Mesenchymal stem cell (in vitro differentiated cells and primary cell): ENCODE data around the gene SEMA3A.
A peak's percentile ranks its signal among the peaks of the same experiment; 100 is the strongest.

Experiments used
- DNase-seq: peaks from one replicate; pipeline ENCODE4 v3.0.0-alpha.2; 2013
- H2AFZ ChIP-seq: one replicate; pipeline ENCODE4 v1.6.1; 2013; ENCODE audit warnings: low read depth, mild to moderate bottlenecking, control low read depth, inconsistent platforms, low read length, moderate library complexity
- H2AK5ac ChIP-seq: 2 replicates; pipeline ENCODE4 v1.6.1; 2013; ENCODE audit warnings: low read length, moderate library complexity, mild to moderate bottlenecking, inconsistent platforms; ENCODE audit not compliant: severe bottlenecking
- H2BK120ac ChIP-seq: one replicate; pipeline ENCODE4 v1.6.1; 2013; ENCODE audit warnings: low read depth, mild to moderate bottlenecking, inconsistent platforms, low read length, moderate library complexity
- H2BK12ac ChIP-seq, 2 experiments: one replicate each; pipeline ENCODE4 v1.6.1; 2013; ENCODE audit warnings: inconsistent platforms in 2 of 2, low read length in 2 of 2, mild to moderate bottlenecking in 2 of 2, moderate library complexity in 2 of 2, control low read depth in 1 of 2
- H2BK15ac ChIP-seq: one replicate; pipeline ENCODE4 v1.6.1; 2013; ENCODE audit warnings: mild to moderate bottlenecking, low read depth, inconsistent platforms; ENCODE audit not compliant: poor library complexity, severe bottlenecking
- H2BK5ac ChIP-seq: 2 replicates; pipeline ENCODE4 v1.6.1; 2013; ENCODE audit warnings: low read depth, mild to moderate bottlenecking, low read length, control low read depth, inconsistent platforms; ENCODE audit not compliant: poor library complexity, severe bottlenecking
- H3K14ac ChIP-seq, 2 experiments: one replicate each; pipeline ENCODE4 v1.6.1; 2013; ENCODE audit warnings: inconsistent platforms in 2 of 2, low read length in 2 of 2, control low read depth in 1 of 2, mild to moderate bottlenecking in 1 of 2, moderate library complexity in 1 of 2
- H3K18ac ChIP-seq, 2 experiments: one replicate each; pipeline ENCODE4 v1.6.1; 2013; ENCODE audit warnings: inconsistent platforms in 2 of 2, low read length in 2 of 2, control low read depth in 1 of 2, low read depth in 1 of 2, mild to moderate bottlenecking in 1 of 2
- H3K23ac ChIP-seq, 2 experiments: one replicate each; pipeline ENCODE4 v1.6.1; 2013; ENCODE audit warnings: inconsistent platforms in 2 of 2, low read length in 2 of 2, mild to moderate bottlenecking in 2 of 2, moderate library complexity in 2 of 2, control low read depth in 1 of 2
- H3K27ac ChIP-seq: 2 replicates; pipeline ENCODE4 v1.5.1; 2013; ENCODE audit warnings: mild to moderate bottlenecking, moderate library complexity, low read length, control low read depth, inconsistent platforms; ENCODE audit not compliant: poor library complexity, severe bottlenecking
- H3K27me3 ChIP-seq, 2 experiments: 2 replicates each; pipeline versions ENCODE4 v1.6.1 to v1.7.0; 2013; ENCODE audit warnings: low read length in 2 of 2, mild to moderate bottlenecking in 2 of 2, moderate library complexity in 2 of 2, control low read depth in 1 of 2, inconsistent platforms in 1 of 2; ENCODE audit not compliant: control insufficient read depth in 1 of 2, insufficient read depth in 1 of 2
- H3K36me3 ChIP-seq, 2 experiments: 2 replicates each; pipeline versions ENCODE4 v1.6.1 to v1.7.0; 2013; ENCODE audit warnings: low read length in 2 of 2, control low read depth in 1 of 2, inconsistent platforms in 1 of 2, low read depth in 1 of 2, mild to moderate bottlenecking in 1 of 2; ENCODE audit not compliant: insufficient read depth in 2 of 2, control insufficient read depth in 1 of 2
- H3K4ac ChIP-seq, 2 experiments: one replicate each; pipeline ENCODE4 v1.6.1; 2013; ENCODE audit warnings: inconsistent platforms in 2 of 2, low read length in 2 of 2, mild to moderate bottlenecking in 2 of 2, moderate library complexity in 2 of 2, control low read depth in 1 of 2, low read depth in 1 of 2
- H3K4me1 ChIP-seq: 2 replicates; pipeline ENCODE4 v1.6.1; 2013; ENCODE audit warnings: low read depth, low read length, control low read depth; ENCODE audit not compliant: control insufficient read depth, insufficient read depth
- H3K4me2 ChIP-seq: 2 replicates; pipeline ENCODE4 v1.6.1; 2013; ENCODE audit warnings: low read length, mild to moderate bottlenecking, inconsistent platforms; ENCODE audit not compliant: poor library complexity, severe bottlenecking
- H3K4me3 ChIP-seq, 2 experiments: 2 replicates each; pipeline versions ENCODE4 v1.5.1 to v1.7.0; 2013; ENCODE audit warnings: low read length in 2 of 2, mild to moderate bottlenecking in 2 of 2, control low read depth in 1 of 2, low read depth in 1 of 2; ENCODE audit not compliant: insufficient read depth in 1 of 2
- H3K79me1 ChIP-seq: replicated peaks from 2 replicates; pipeline ENCODE4 v1.6.1; 2013; ENCODE audit warnings: mild to moderate bottlenecking, control low read depth, low read length, inconsistent platforms; ENCODE audit not compliant: poor library complexity, severe bottlenecking
- H3K9ac ChIP-seq: 2 replicates; pipeline ENCODE4 v1.7.0; 2013; ENCODE audit warnings: mild to moderate bottlenecking, low read length, moderate library complexity
- H3K9me3 ChIP-seq: 2 replicates; pipeline ENCODE4 v1.7.0; 2013; ENCODE audit warnings: mild to moderate bottlenecking, low read length; ENCODE audit not compliant: control insufficient read depth
- H4K8ac ChIP-seq: one replicate; pipeline ENCODE4 v1.6.1; 2013; ENCODE audit warnings: inconsistent platforms, mild to moderate bottlenecking, low read length, moderate library complexity
- H4K91ac ChIP-seq: one replicate; pipeline ENCODE4 v1.6.1; 2013; ENCODE audit warnings: mild to moderate bottlenecking, low read length, inconsistent platforms
- WGBS: methylation state at CpG from one replicate; pipeline ENCODE4 v1.1.7; 2013; ENCODE audit warnings: mixed read lengths; 5-methylcytosine and 5-hydroxymethylcytosine counted together

SEMA3A gene

DNA sequence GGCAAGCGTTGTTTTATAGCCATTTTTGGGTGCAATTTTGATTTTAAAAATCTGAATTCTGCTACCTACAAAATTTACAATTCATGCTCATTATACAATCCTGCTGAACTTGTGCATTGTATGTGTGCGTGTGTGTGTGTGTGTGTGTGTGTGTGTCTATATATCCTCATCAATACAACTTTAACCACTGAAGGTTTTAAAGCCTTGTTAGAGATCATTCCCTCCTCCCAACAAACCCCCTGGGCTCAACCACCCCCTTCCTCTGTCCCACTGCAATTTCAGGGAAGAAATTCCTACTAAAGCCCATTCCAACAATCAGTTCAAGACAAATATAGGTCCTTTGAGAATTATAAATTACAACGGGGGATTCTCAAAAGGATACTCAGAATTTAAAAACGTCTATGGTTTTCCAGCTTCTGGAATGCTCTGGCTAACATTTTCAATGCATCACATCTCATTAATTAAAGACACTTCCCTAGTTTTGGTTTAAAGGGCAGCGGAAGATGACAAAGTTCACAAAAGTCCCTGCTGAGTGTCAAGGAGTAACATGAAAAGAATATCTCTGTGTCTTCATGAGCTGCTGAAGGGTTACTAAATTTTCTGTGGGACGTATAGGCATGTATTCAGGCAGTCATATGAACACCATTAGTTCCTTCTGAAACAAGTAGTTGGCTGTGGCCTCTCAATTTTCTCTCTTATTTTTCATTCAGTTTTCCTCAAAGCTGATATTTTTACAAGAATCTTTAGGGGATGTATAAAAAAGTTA is 889 bp upstream of the SEMA3A start:
- no peaks in the 10 kb centered on the region for H3K4me1 ChIP-seq
- H3K23ac ChIP-seq, result no peak overlapping the region
- no peaks in the 10 kb centered on the region for H3K9me3 ChIP-seq
- no peaks in the 10 kb centered on the region for H3K36me3 ChIP-seq
- peak overlapping the region in 1 of 2 experiments; percentile 61 for H3K4ac ChIP-seq
- H2BK12ac ChIP-seq, result no peak overlapping the region
- H3K18ac ChIP-seq, result peak overlapping the region; percentile 21 to 75
- no peak overlapping the region for H4K8ac ChIP-seq
- H3K4me2 ChIP-seq, result peak overlapping the region; percentile 94
- no peak overlapping the region for H3K14ac ChIP-seq
- H3K9ac ChIP-seq, result peak overlapping the region; percentile 87
- no peaks in the 10 kb centered on the region for H3K79me1 ChIP-seq
- peak overlapping the region in 1 of 2 experiments; percentile 84 for H3K4me3 ChIP-seq
- no peak overlapping the region for H2BK15ac ChIP-seq
- H2BK5ac ChIP-seq, result no peak overlapping the region
- WGBS, result 4% methylated on average over 3 of the region's 6 CpGs
- peak overlapping the region; percentile 63 for H3K27ac ChIP-seq
- H3K27me3 ChIP-seq, result no peaks in the 10 kb centered on the region
- H2AFZ ChIP-seq, result no peak overlapping the region
- peak; percentile 52 for DNase-seq
- H4K91ac ChIP-seq, result no peak overlapping the region
- H2AK5ac ChIP-seq, result no peak overlapping the region
- H2BK120ac ChIP-seq, result peak overlapping the region; percentile 34

DNA sequence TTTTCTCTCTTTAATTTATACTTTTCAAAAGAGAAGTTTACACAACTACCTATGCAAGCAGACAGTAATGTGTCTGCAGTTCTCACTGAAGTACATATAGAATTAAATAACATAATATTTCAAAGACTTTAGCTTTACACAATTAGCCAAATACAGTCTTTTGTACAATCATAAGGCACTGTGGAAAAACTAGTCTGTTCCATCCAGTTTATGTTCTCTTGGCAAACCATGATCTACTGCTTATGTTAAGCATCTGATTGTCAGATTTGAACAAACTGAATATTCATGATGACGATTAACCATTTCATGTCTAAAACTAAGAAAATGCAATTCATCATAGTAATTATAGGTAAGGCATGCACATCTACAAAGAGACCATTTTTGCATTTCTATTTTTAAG is 842 bp downstream of the SEMA3A start:
- no peaks in the 10 kb centered on the region for H3K79me1 ChIP-seq
- no CpG with 5 or more reads among the region's 1 CpG for WGBS
- no peak overlapping the region for H2AK5ac ChIP-seq
- H3K4me2 ChIP-seq, result no peak overlapping the region
- peak overlapping the region; percentile 8 for H2BK5ac ChIP-seq
- no peak overlapping the region for H4K91ac ChIP-seq
- no peaks in the 10 kb centered on the region for H3K36me3 ChIP-seq
- H3K27ac ChIP-seq, result no peak overlapping the region
- DNase-seq, result no peak
- H3K4ac ChIP-seq, result no peak overlapping the region
- H3K9ac ChIP-seq, result peak overlapping the region; percentile 87
- no peak overlapping the region for H2BK120ac ChIP-seq
- no peak overlapping the region for H3K14ac ChIP-seq
- no peaks in the 10 kb centered on the region for H3K27me3 ChIP-seq
- no peak overlapping the region for H2BK12ac ChIP-seq
- no peak overlapping the region for H4K8ac ChIP-seq
- H3K23ac ChIP-seq, result no peak overlapping the region
- no peaks in the 10 kb centered on the region for H3K9me3 ChIP-seq
- H2AFZ ChIP-seq, result no peak overlapping the region
- no peaks in the 10 kb centered on the region for H3K4me1 ChIP-seq
- H2BK15ac ChIP-seq, result no peak overlapping the region
- peak overlapping the region in 1 of 2 experiments; percentile 84 for H3K4me3 ChIP-seq
- H3K18ac ChIP-seq, result no peak overlapping the region

DNA sequence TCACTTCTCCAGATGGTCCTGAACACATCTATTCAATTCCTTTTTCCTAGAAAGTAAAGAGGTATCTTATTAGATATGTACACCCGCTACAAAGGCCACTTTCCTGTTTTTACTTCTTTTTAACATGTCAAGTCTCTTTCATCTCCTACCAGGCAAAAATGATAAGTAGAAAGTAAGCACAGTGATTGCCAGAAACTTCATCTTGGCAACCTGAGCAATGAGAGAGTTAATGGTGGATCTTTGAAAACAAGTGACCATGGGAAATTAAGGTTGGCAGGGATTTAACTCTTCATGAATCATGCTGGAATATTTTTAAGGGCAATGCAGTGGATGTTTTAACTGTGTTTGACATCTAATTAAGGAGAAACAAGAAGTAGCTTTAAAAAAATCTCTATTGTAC is 2.7 kb downstream of the SEMA3A start:
- Histone ChIP-seq H2BK15ac (no peak overlapping the region), H4K91ac (no peak overlapping the region), H3K27ac (no peak overlapping the region), H2BK12ac (no peak overlapping the region), H2BK120ac (no peak overlapping the region), H3K4ac (no peak overlapping the region), H2AK5ac (no peak overlapping the region), H2BK5ac (no peak overlapping the region), H2AFZ (no peak overlapping the region), H3K27me3 (no peaks in the 10 kb centered on the region), H4K8ac (no peak overlapping the region), H3K9ac (peak overlapping the region; percentile 87), H3K4me1 (no peaks in the 10 kb centered on the region), H3K4me2 (no peak overlapping the region), H3K14ac (no peak overlapping the region), H3K23ac (no peak overlapping the region), H3K18ac (no peak overlapping the region), H3K36me3 (no peaks in the 10 kb centered on the region), H3K79me1 (no peaks in the 10 kb centered on the region), H3K4me3 (peak overlapping the region in 1 of 2 experiments; percentile 84), H3K9me3 (no peaks in the 10 kb centered on the region)
- WGBS, result no CpG with 5 or more reads among the region's 1 CpG
- peak; percentile 35 for DNase-seq

DNA sequence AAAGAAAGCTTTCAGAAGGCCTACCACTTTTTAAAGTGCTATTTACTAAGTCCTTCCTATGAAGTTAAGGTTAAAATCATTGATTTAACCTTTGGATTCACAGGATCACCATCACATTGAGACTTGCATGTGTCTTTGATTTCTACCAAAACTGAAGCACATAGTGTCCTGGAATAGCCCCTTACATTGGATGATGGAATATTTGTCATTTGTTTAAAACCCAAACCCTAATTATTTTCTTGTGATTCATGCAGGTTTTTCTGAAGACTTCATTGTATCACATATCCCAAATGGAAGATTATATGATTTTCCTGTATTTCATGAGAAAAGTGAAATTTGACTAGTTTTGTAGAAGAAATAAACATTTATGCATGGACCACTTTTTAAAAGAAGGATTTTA is 3.3 kb downstream of the SEMA3A start:
- H3K4ac ChIP-seq, result no peak overlapping the region
- H3K36me3 ChIP-seq, result no peaks in the 10 kb centered on the region
- H2BK5ac ChIP-seq, result no peak overlapping the region
- peak overlapping the region; percentile 16 for H3K4me2 ChIP-seq
- H3K23ac ChIP-seq, result no peak overlapping the region
- DNase-seq, result no peak
- no peak overlapping the region for H2BK120ac ChIP-seq
- H3K79me1 ChIP-seq, result no peaks in the 10 kb centered on the region
- H2BK12ac ChIP-seq, result no peak overlapping the region
- H3K14ac ChIP-seq, result no peak overlapping the region
- no peak overlapping the region for H2BK15ac ChIP-seq
- H2AFZ ChIP-seq, result no peak overlapping the region
- no peak overlapping the region for H4K8ac ChIP-seq
- H3K18ac ChIP-seq, result no peak overlapping the region
- H2AK5ac ChIP-seq, result no peak overlapping the region
- peak overlapping the region in 1 of 2 experiments; percentile 84 for H3K4me3 ChIP-seq
- H3K4me1 ChIP-seq, result no peaks in the 10 kb centered on the region
- peak overlapping the region; percentile 87 for H3K9ac ChIP-seq
- H3K27ac ChIP-seq, result no peak overlapping the region
- no peaks in the 10 kb centered on the region for H3K27me3 ChIP-seq
- H4K91ac ChIP-seq, result no peak overlapping the region
- H3K9me3 ChIP-seq, result no peaks in the 10 kb centered on the region
